Measurements from ENCODE around the gene PRAF2.

Gene PRAF2, protein sequence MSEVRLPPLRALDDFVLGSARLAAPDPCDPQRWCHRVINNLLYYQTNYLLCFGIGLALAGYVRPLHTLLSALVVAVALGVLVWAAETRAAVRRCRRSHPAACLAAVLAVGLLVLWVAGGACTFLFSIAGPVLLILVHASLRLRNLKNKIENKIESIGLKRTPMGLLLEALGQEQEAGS

DNA sequence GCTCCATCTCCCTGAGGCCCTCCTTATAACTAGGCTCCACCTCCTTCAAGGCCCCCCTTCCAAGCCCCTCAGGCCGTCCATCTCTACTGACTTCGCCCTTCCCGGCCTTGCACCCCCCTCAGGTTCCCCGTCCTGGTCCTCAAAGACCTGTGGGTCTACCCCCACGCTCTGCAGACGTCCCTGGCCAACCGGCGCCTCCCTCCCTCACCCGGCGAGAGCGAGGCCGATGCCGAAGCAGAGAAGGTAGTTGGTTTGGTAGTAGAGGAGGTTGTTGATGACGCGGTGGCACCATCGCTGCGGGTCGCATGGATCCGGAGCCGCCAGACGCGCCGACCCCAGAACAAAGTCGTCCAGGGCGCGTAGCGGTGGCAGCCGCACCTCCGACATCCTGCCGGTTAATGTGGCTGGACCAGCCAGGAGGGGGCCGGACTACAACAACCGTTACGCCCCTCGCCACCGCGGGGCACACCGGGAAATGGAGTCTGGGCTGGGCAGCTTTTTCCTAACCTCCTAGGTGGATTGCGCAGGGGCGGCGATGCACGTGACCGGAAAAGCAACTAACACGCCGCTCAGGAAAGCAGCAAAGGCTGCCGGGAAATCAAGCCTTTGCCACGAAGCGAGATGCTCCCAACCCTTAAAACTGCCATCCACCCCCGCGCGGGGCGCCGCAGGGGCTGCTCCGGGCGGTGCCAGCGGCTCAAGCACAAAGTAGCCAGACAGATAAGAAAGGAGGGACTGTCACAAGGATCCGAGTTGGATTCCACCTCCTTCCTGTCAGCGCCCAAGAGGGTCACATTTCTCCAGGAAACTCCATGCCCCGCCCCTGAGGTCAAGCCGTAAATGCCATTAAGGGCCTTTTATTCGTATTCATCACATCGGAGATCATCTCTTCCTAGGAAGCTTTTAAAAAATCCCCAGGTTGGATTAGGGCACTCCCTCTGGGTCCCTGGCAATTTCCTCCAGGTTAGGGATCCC is at the start of gene PRAF2:
TSS of gene PRAF2 (minus strand) at position 402 of the 975 bp plus-strand sequence. CDS start at position 387, 15 bp downstream.
- DNase-seq (ENCODE audit: low read depth), result peak; percentile 87

DNA sequence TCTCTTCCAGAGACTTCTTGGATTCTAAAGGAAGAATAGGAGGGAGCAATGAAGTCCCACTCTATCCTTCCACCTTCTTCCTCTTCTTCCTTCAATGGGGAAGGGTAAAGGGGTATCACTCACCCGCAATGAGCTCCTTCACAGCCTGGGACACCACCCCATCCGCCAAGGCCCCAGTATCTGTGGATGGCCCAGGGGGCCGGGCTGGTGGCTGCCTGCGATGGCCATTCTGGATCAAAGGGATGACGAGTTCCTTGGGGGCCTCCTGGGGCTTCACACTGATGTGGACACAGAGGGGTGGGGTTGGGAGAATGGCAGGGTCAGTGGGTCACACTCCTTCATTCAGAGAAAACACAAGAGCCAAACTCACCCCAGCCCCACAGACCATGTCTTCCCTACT is 48.7 kb upstream of the PRAF2 start:
- no peak for DNase-seq (ENCODE audit: low read depth)

DNA sequence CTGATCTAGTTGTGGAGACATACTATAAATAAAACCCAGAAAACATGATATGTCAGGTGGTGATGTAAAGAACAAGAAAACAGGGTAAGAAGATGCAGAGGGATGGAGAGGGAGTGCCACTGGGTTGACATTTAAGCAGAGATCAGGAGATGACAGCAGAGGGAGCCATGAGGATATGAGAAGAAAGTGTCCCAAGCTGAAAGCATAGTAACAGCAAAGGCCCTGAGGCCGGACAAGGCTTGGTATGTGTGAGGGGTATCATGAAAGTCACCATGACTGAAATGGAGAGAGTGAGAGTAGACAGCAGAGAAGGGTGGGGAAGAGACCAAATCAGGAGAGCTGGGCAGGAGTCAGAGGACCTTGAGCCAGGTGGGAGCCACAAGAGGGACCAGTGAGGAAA is 46.3 kb upstream of the PRAF2 start:
- no peak for DNase-seq (ENCODE audit: low read depth)

DNA sequence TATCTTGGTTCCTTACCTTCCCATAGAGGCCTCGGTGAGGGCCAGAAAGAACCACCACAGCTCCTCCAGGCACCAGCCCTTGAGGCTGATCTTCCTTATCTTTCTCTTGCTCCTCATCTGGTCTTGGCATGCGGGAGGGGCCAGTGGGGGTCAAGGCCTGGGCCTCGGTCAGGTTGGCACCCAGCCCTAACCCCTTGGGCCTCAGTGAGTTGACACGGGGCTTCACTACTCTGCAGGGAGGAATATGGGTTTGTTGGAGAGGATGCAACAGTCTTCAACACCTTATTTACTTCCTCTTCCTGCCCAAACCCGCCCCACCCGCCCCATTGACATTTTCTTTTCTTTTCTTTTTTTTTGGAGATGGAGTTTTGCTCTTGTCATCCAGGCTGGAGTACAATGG is 43.8 kb upstream of the PRAF2 start:
- no peak for DNase-seq (ENCODE audit: low read depth)

DNA sequence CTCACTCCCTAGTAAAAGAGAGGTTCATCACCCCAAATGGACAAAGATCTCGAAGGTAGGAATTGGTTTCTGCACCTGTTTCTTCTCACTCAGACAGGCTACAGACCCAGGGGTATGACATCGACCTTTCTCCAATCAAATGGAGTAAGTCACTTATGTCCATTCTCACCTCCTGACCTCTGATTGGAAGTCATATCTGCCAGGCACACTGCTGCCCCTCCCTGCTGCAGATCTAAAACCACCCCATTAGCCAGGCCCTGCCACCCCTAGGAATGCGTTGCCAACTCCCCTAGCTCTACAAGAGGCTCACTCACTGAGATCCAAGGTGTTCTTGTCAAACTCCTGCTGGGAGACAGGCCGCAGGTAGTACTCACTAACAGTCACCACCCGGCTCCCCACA is 42.9 kb upstream of the PRAF2 start:
- no peak for DNase-seq (ENCODE audit: low read depth)

DNA sequence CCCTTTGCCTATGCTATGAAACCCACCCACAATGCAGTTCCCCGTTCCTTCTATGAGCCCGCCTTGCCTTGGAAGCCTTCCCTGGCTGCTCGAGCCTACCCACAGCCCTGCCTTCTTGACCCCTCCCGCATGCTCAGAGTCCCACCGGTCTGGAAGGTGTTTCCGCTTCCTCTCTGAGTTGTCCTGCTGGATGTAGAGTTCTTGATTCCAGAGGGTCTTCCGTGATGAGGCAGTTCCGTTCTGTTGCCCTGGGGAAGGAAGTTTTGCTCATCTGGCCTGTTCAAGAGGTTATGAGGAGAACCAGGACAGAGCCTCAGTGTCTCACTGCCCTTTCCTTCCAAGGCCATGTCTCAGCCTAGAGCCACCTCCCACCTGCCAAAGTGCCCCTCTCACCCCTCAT is 42.3 kb upstream of the PRAF2 start:
- DNase-seq (ENCODE audit: low read depth), result no peak

DNA sequence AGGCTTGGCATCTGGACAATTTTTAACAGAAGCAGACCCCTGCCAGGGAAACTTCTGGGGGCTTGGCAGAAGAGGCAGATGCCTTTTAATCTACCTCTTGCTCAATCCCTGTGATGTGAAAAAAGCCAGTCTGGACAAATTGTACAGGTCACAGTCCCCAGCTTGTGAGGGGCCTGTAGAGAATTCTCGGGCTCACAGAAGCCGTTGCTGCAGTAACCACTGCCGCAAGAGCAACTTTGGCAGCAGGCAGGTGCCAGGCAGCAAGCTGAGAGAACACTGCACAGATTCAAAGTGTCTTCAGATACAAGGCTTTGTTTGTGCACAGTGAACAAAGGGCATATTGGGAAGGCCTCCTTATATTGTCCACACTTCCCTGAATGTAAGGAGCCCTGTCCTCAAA is 38.0 kb upstream of the PRAF2 start:
- DNase-seq (ENCODE audit: low read depth), result no peak

DNA sequence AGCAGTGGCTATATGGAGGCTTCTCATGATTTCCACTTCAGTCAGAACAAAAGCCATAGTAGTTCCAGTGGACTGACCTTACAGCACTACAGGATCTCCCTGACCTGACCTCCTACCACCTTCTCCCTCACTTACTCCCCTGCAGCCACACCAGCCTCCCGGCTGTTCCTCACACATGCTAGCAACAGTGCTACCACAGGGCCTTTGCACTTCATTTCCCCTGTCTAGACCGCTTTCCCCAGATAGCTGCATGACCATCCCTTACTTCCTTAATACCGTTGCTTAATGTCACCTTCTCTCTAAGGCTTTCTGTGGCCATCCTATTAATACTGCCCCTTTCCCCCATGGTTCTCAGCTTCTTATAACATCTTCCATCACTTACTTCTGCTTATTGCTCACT is 36.6 kb upstream of the PRAF2 start:
- DNase-seq (ENCODE audit: low read depth), result no peak

DNA sequence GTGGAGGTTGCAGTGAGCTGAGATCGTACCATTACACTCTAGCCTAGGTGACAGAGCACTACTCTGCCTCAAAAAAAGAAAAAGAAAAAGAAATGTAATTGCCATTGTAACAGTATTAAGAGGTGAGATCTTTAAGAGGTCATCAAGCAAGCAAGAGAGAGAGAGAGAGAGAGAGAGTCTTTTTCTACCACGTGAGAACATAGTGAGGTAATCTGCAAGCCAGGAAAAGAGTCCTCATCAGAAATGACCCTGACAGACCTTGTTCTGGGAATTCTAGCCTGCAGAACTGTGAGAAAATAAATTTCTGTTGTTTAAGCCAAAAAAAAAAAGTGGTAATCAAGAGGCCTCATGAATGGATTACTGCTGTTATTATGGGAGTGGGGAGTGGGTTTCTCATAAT is 34.8 kb upstream of the PRAF2 start:
- DNase-seq (ENCODE audit: low read depth), result no peak

DNA sequence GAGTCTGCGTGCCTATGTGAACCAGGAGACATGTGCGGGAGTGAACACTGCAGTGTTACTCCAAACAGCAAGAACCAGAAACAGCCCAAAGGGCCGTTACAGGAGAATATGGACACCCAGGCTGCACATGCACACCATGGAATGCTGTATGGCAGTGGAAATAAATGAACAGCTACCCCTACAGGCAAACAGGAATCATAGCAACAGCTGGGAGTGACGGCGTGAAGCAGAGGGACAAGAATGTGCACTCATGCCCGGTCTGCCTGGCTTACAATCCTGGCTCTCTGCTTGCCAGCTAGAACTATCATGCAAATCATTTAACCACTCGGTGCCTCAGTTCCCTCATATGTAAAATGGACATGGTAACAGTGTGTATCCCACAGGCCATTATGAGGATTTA is 33.1 kb upstream of the PRAF2 start:
- no peak for DNase-seq (ENCODE audit: low read depth)

DNA sequence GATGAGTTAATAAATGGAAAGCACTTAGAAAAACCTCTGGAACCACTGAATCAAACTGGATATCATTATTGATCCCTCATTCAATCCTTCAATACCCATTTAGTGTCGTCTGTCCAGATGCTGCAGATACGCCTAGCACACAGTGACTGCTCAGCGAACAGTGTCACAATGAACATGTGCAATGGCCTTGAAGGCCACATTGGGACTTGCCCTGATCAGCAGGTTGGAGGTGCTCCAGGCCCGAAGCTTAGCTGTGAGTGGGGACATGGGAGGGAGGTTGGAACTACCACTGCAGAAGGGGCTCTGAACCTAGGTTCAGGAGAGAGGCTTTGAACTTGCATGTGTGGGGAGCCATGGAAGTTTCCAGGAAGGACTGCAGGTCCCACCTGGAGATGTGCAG is 32.5 kb upstream of the PRAF2 start:
- DNase-seq (ENCODE audit: low read depth), result no peak

DNA sequence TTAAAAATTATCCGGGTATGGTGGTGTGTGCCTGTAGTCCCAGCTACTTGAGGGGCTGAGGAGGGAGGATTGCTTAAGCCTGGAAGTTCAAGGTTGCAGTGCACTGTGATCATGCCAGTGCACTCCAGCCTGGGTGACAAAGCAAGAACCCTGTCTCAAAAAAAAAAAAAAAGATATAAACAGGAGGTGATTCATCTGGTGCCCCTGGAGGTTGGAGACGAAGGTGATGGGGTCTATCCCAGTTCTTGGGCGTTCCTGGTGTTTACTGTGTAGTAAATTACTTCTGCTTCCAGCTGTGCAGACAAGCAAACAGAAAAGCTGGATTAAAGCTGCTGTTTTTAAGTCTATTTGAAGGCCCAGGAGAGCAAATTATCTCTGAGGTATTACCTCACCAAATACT is 29.8 kb upstream of the PRAF2 start:
- DNase-seq (ENCODE audit: low read depth), result no peak

DNA sequence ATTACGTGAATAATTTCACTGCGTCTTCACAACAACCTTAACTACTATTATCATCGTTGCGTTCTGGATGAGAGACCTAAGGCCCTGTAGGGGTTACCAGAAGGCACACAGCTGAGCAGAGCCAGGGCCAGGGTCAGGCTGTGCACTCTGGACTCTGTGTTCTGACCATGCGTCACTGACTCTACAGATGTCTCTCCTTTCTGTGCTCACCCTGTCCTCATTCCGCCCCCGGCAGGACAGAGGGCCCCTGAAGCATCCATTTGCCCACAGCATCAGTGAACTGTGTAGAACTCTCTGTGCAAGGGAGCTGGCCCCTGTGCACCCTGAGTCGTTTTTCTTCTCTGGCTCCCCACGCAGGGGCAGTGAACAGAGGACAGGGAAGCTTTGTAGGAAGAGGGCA is 28.4 kb upstream of the PRAF2 start:
- DNase-seq (ENCODE audit: low read depth), result no peak

DNA sequence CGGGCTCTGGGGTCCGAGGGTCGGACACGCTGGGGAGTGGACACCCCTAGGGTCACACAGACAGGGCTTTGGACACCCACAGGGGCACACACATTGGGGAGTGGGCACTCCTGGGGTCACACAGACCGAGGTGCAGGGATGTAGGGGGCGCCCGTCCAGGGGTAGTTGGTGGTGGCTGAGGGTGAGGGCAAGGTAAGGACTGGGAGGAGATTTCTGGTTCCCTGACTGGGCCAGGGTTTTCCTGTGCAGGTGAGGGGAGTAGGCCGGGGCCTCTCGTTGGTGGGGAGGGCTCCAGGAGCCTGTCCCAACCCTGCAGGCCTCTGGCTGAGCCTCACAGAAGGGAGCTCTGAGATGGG is 27.8 kb upstream of the PRAF2 start:
- no peak for DNase-seq (ENCODE audit: low read depth)

DNA sequence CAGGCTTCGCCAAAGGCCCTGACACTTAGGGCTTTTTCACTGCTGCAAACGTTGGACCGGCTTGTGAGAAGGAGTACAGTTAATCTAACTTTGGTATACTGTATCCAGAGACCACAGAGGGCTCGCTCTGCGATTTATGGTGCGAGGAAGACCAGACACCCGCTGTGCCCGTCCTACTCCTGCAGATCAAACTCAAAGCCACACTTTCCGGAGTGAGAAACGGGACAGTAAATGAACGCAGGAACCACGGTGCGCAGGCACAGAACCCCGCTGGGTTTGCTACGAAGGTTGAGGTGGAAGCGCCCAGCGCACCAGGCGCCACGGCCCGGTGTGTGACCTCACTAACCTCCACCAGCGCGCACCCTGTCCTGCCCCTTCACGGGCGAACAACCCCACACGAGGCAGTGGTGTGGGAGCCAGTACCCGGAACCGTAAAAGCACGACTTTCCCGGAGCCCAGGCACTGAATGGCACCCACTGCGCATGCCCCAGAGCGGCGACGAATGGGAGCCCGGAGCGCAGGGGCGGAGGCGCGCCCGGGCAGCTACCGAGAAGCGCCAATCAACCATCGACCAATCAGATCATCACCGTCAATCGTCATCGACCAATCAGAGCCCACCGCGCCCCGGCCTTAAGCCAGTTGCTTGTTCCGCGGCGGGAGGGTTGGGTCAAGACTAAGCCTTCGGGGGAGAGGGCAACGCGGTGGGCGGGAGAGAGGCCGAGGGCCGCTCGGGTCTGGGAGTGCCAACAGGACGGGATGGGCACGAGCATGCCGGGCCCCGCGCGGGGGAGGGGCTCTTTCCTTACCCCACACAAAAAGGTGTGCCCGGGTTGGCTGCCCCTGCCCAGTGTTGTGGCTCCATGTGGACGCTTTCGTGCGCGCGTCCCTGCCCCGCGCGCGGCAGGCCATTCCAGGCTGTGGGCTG is 27.2 kb upstream of the PRAF2 start:
- peak; percentile 81 for DNase-seq (ENCODE audit: low read depth)

DNA sequence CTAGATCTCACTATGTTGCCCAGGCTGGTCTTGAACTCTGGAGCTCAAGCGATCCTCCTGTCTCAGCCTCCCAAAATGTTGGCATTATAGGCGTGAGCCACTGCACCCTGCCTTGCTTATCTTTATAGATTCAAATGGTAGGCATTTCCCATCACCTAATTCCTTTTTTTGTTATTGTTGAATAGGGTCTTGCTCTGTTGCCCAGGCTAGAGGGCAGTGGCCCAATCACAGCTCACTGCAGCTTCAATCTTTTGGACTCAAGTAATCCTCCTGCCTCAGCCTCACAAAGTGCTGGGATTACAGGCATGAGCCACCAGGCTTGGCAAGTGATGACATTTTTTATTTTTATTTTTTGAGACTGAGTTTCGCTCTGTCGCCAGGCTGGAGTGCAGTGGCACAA is 22.6 kb upstream of the PRAF2 start:
- no peak for DNase-seq (ENCODE audit: low read depth)

DNA sequence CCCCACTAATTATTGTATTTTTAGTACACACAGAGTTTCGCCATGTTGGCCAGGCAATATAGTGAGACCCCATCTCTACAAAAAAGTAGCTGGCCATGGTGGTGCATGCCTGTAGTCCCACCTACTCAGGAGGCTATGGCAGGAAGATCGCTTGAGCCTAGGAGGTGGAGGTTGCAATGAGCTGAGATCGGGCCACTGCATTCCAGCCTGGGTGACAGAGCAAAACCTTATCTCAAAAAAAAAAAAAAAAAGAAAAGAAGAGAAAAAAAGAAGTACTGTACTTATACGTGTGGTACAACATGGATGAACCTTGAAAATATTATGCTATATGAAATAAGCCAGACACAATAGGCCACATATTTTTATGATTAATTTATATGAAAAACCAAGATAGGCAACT is 15.8 kb upstream of the PRAF2 start:
- DNase-seq (ENCODE audit: low read depth), result no peak

DNA sequence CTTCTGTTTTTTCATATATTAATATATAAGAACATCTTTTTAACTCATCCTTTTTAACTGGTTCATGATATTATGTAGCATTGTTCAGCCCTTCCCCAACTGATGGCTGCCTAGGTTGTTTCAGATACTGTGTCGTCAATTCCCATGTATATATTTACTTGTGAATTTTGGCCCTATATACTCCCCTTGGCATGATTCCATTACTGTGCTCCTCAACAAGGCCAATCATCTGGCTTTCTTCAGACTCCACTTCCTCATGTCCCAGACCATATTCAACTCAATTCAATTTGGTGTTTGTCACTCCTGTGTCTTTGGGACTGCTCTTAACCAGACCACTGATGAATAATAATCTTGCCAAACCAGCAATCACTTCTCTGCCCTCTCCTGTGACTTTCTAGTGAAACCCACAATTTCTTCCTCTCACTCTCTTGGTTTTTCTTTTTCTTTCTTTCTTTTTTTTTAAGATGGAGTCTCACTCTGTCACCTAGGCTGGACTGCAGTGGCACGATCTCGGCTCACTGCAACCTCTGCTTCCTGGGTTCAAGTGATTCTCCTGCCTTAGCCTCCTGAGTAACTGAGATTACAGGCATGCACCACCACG is 8.6 kb upstream of the PRAF2 start:
- no peak for DNase-seq (ENCODE audit: low read depth)

DNA sequence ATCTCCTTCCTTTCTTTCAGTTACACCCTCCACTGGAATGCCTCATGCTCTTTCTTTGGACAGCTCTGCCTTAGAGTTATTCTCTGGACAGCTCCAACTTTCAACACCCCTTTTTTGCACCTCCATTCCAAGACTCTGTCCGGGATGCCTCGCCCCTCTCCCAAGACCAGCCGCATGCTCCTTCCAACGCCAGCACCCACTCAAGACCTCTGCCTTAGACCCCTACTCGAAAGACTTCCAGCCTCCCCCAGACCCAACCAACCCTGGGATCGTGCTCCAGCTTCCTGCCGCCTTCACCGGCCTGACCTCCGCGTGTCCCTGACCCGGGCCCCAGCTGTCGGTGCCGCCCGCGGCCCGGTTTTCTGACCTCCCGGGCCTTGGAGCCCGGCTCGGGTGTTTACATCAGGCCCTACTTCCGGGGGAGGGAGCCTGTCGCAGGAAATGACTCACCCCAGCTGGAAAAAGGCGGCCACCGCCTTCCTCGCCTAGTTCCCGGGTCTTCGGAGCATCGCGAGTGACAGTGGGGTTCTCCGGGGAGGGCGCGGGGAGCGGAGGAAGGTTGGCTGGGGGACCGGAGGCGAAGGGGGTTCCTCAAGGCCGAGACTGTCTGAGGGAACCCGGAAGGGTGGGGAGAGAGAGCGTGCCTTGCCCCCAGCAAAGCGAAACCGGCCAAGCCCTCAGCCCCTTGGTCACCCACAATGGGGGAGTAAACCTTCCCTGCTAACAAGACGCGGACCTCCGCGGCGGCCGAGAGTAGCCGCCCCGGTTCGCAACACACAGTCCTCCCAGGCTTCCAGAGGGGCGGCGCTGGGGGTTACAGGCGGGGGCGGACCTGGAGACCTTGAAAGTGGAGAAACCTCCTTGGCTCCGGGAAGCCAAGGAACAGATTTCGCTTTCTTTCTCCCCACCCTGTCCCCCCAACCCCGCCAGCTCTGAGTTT is 6.0 kb upstream of the PRAF2 start, which contains the start of gene WDR45:
TSS of gene WDR45 (minus strand) at position 399 of the 940 bp plus-strand sequence. CDS start 1,792 bp downstream, outside the sequence.
- peak; percentile 53 for DNase-seq (ENCODE audit: low read depth)

DNA sequence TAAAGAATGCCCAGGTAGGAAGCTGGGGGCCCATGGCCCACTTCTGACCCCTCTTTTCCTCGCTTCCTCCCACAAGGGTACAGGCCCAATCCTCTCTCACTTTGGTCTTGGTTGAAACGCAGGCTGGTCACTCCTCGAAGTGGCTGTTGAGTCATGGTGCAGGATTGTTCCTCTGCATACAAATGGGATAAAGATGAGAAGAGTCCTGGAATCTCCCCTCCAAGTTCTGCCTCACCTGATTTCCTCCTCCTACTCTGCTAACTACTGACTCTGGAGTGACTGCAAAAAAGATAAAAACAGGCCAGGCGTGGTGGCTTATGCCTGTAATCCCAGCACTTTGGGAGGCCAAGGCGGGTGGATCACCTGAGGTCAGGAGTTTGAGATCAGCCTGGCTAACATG is 4.1 kb upstream of the PRAF2 start:
- DNase-seq (ENCODE audit: low read depth), result no peak

DNA sequence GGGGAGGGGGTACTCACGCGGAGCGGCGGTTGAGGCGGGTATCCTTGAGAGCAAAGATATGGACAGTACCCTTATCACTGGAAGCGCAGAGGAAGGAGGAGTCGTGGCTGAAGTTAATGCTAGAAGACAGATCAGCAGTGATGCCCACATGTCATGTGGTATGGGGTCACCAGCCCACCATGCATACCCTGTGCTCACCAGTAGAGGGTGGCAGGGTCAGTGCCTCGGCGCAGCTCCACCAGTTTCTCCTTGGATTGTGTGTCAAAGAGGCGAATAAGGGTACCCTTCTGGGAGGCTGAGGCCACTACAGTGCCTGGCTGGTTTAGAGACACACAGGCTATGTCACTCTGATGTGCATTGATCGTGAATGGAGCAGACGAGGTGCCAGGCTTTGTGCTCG is 1.5 kb upstream of the PRAF2 start:
- DNase-seq (ENCODE audit: low read depth), result no peak
